ENCODE measurements around the gene NFKB1.

The NFKB1 gene

DNA sequence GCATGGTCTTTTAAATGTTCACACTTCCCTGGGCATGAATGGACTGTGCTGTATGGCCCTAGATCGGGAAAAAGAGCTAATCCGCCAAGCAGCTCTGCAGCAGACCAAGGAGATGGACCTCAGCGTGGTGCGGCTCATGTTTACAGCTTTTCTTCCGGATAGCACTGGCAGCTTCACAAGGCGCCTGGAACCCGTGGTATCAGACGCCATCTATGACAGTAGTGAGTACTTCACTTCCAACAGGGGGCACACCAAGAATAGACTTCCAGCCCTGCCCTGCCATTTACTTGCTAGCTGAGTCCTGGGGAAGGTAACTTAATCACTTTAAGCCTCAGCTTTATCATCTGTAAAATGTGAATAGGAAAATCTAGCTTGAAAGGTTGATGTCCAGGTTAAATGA is 77.7 kb downstream of the NFKB1 start:
- no peaks in the 10 kb centered on the region for H3K9me3 Mint-ChIP-seq
- no peaks in the 10 kb centered on the region for H3K27me3 Mint-ChIP-seq
- peaks cover 79% of the 10 kb centered on the region for H3K36me3 Mint-ChIP-seq (ENCODE audit: low read depth)
- H3K27ac Mint-ChIP-seq, result peak overlapping the region; percentile 29
- H3K4me3 Mint-ChIP-seq, result peak overlapping the region; percentile 6
- DNase-seq, result no peak
- peaks cover 65% of the 10 kb centered on the region for H3K4me1 Mint-ChIP-seq
- ATAC-seq, result peak; percentile 44

DNA sequence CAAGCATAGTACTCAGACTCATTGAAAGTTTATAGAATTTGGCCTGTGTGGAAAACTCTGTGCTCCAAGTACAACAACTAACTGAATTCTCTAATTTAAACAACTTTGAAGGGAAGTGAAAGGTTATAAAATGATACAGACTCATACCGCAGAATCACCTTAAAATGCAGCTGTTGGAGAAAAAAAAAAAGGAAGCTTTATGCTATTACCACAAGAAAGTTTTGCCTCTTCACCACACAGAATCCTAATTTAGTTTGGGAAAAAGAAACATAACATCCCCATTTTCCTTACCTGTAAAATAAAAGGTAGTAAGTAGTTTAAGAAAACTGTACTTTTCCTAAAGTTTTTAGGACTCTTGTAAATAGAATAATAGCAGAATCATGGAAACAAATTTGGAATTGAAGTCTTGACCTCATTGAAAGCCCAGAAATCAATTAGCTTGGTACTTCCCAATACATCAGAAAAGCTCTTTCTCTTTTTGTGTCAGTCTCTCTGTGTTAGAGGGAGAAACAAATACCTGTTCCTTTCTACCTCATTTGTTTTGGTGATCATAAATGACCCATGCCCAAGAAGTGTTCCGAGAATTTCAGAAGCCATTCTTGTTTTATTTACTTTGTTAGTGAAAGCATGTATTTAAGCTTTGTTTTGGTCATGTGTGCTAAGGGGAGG is 78.8 kb downstream of the NFKB1 start:
- DNase-seq (no peak), ATAC-seq (no peak)
- Mint-ChIP-seq H3K4me3 (peak overlapping the region; percentile 4), H3K9me3 (no peaks in the 10 kb centered on the region), H3K4me1 (peaks cover 65% of the 10 kb centered on the region), H3K36me3 (ENCODE audit: low read depth) (peaks cover 81% of the 10 kb centered on the region), H3K27me3 (no peaks in the 10 kb centered on the region), H3K27ac (peak overlapping the region; percentile 81)

DNA sequence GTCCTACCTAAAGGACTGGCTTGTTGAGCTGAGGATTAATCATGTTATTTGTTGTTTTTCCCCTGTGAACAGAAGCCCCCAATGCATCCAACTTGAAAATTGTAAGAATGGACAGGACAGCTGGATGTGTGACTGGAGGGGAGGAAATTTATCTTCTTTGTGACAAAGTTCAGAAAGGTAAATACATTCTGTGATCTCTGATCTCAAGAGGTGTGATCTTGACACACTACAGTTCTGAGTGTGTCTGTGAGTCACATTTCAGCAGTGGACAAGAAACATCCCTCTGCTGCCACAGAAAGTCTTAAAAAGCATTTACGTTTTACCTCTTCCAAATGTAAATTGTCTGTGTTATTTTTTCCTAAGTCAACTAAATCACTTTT is 79.3 kb downstream of the NFKB1 start:
- ATAC-seq (peak; percentile 83), DNase-seq (no peak)
- H3K36me3 Mint-ChIP-seq (ENCODE audit: low read depth), result peaks cover 81% of the 10 kb centered on the region
- H3K4me3 Mint-ChIP-seq, result no peak overlapping the region
- no peaks in the 10 kb centered on the region for H3K27me3 Mint-ChIP-seq
- H3K9me3 Mint-ChIP-seq, result no peaks in the 10 kb centered on the region
- H3K27ac Mint-ChIP-seq, result peak overlapping the region; percentile 81
- H3K4me1 Mint-ChIP-seq, result peaks cover 65% of the 10 kb centered on the region

DNA sequence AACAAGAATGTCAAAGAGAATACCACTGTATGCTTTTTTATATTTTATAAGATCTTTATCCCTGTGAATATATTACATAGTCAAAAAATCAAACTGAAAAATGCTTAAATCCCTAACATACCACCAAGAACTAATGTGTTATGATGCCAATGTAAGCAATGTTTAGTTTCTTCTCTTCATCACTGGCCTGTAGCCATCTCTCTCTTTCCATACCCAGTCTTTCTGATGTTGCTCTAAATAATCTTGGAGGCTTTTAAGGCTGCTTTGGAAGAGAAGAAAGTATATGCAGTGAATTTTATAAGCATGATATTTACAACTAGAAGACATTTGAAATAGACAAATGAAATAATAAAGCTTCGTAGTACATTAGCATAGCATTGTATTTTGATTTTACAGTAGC is 82.9 kb downstream of the NFKB1 start:
- Mint-ChIP-seq H3K4me1 (peaks cover 76% of the 10 kb centered on the region), H3K27ac (peak overlapping the region; percentile 68), H3K36me3 (ENCODE audit: low read depth) (peaks cover 84% of the 10 kb centered on the region), H3K9me3 (no peaks in the 10 kb centered on the region), H3K27me3 (no peaks in the 10 kb centered on the region), H3K4me3 (no peak overlapping the region)
- ATAC-seq (no peak), DNase-seq (no peak)

DNA sequence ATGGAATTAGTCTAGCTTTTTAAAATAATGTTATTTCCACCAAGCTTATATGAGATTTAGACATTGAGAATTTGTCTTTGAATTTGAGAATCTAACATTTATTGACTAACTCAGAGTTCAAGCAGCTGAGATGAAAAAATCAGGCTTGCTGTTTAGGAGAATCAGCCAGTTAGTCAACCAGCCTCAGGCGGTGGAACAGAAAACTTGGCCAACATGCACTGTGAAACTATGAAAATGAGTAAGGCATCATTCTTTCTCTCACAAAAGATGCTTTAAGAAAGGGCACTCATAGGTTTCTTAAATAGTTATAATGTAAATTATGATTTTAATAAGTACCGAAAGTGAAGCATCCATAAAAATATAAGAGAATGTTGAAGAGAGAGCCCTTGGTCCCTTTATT is 84.2 kb downstream of the NFKB1 start:
- DNase-seq (no peak), ATAC-seq (peak; percentile 34)
- peaks cover 77% of the 10 kb centered on the region for H3K4me1 Mint-ChIP-seq
- H3K9me3 Mint-ChIP-seq, result no peaks in the 10 kb centered on the region
- H3K36me3 Mint-ChIP-seq (ENCODE audit: low read depth), result peaks cover 86% of the 10 kb centered on the region
- H3K27ac Mint-ChIP-seq, result peak overlapping the region; percentile 84
- H3K4me3 Mint-ChIP-seq, result peak overlapping the region; percentile 28
- H3K27me3 Mint-ChIP-seq, result no peaks in the 10 kb centered on the region

DNA sequence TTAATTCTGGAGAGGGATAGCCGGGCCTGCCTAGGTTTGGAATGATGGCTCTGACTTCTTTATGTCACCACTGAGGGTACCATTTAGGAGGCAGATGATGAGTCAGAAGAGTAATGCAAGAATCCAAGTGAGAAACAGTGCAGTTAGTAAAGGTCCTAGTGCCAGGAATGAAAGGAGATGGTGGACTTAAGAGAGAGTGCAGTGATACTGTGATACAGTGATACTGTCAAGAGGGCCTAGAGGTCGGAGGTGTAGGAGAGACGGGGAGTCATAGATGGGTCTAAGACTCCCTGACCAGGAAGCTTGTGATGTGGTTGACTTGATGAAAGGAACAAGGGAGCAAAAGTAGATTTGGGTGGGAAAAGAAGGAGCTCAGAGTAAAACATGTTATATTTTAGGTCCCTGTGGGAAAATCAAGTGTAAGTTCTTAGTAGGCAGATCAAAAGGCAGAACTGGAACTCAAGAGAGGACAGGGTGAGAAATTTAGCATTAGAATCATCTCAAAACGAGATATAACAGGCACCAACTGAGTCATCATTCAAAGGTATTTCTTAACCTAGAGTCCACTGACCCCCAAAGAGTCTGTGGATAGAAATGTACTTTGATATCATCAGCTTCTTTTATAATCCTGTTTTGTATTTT is 85.0 kb downstream of the NFKB1 start:
- Mint-ChIP-seq H3K9me3 (no peaks in the 10 kb centered on the region), H3K4me3 (peak overlapping the region; percentile 28), H3K27ac (peak overlapping the region; percentile 84), H3K36me3 (ENCODE audit: low read depth) (peaks cover 91% of the 10 kb centered on the region), H3K4me1 (peaks cover 81% of the 10 kb centered on the region), H3K27me3 (no peaks in the 10 kb centered on the region)
- DNase-seq (no peak), ATAC-seq (peak; percentile 69)

DNA sequence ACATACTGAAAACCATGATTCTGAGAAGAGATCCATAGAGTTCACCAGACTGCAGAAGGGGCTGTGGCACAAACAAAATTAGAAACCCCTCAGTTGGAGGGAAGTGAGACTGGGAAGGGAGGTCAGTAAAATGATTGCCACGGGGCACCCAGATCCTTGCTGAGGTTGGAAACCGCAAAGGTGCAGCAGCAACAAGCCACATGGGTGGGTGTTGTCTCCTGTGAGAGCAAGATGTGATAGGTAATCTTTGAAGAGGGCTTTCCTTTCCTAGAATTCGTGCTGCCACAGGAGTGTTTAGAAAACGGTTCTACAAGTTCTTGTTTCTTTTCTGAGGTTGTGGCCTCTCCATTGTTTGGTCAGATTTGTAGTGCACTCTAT is 85.5 kb downstream of the NFKB1 start:
- peak; percentile 56 for ATAC-seq
- H3K36me3 Mint-ChIP-seq (ENCODE audit: low read depth), result peaks cover 92% of the 10 kb centered on the region

DNA sequence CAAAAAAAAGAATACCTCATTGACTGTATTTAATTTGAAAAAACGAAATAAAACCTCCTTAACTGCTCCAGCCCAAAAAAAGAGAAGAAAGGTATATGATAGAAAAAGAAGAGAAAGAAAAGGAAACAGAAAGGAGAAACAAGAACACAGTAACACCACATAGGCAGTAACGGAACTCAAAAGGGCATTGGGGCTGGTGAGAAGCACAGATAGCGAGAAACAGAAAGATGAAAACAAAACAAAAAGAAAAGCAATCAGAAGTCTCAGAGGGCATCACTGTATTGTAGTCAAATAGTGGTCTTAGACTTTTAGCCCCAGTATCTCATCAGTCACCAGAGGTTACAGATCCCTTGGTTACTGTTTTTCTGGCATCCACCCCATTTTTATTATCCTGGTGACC is 88.6 kb downstream of the NFKB1 start:
- no peaks in the 10 kb centered on the region for H3K9me3 Mint-ChIP-seq
- no peaks in the 10 kb centered on the region for H3K27me3 Mint-ChIP-seq
- ATAC-seq (no peak), DNase-seq (no peak)
- peaks cover 97% of the 10 kb centered on the region for H3K4me1 Mint-ChIP-seq
- peak overlapping the region; percentile 32 for H3K4me3 Mint-ChIP-seq
- peaks cover 91% of the 10 kb centered on the region for H3K36me3 Mint-ChIP-seq (ENCODE audit: low read depth)
- peak overlapping the region; percentile 81 for H3K27ac Mint-ChIP-seq

More for the DNA sequence above, 85.5 kb downstream of the NFKB1 start:
- Mint-ChIP-seq H3K4me3 (peak overlapping the region; percentile 7), H3K4me1 (peaks cover 85% of the 10 kb centered on the region), H3K9me3 (no peaks in the 10 kb centered on the region), H3K27me3 (no peaks in the 10 kb centered on the region), H3K27ac (peak overlapping the region; percentile 84)
- DNase-seq, result peak; percentile 25

DNA sequence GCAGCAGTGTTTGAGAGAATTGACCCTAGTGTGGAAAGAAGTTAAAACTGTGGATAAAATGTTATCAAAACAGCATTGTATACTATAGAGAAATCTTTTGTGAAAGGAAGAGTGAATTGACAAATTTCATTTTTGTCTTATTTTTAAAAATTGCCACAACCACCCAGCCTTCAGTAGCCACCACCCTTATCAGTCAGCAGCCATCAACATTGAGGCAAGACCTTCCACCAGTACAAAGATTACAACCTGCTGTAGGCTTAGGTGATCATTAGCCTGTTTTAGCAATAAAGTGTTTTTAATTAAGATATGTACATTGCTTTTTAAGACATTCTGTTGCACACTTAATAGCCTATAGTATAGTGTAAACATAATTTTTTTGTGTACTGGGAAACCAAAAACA is 91.1 kb downstream of the NFKB1 start:
- Mint-ChIP-seq H3K4me1 (peaks cover 94% of the 10 kb centered on the region), H3K4me3 (no peak overlapping the region), H3K9me3 (no peaks in the 10 kb centered on the region), H3K36me3 (ENCODE audit: low read depth) (peaks cover 91% of the 10 kb centered on the region), H3K27ac (peak overlapping the region; percentile 72), H3K27me3 (no peaks in the 10 kb centered on the region)
- DNase-seq (no peak), ATAC-seq (no peak)

DNA sequence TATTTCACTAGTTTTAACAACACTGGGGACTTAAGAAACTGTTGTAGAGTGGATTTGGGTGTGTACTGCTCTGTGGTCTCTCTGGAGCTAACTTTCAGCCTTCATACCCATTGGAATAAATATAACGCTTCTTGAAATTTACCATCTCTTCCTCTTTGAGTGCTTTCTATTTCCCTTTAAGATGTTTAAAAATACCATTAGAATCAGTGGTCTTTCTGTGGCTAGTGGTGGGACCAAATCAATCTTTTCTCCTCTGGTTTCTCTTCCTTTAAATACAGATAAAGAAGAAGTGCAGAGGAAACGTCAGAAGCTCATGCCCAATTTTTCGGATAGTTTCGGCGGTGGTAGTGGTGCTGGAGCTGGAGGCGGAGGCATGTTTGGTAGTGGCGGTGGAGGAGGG is 92.0 kb downstream of the NFKB1 start:
- no peak for ATAC-seq
- Mint-ChIP-seq H3K27me3 (no peaks in the 10 kb centered on the region), H3K9me3 (no peaks in the 10 kb centered on the region), H3K27ac (peak overlapping the region; percentile 72), H3K4me3 (no peak overlapping the region), H3K36me3 (ENCODE audit: low read depth) (peaks cover 91% of the 10 kb centered on the region), H3K4me1 (peaks cover 94% of the 10 kb centered on the region)
- no peak for DNase-seq

DNA sequence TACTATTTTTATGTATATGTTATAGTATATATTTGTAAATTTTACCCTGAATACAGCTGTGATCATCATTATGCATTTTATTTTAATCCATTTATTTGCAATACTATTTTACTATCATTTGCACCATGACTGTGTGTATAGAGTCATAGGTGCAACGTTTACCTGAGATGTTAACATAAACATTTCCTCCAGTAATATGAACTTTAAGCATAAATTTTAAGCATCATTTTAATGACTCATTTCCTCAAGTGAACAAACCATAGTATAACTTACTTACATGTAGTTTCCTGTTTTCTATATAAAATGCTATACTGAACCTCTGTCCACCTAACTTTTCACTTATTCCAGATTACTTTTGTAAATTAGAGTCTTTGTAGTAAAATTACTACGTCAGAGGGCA is 92.8 kb downstream of the NFKB1 start:
- H3K9me3 Mint-ChIP-seq, result no peaks in the 10 kb centered on the region
- peaks cover 95% of the 10 kb centered on the region for H3K4me1 Mint-ChIP-seq
- H3K27ac Mint-ChIP-seq, result peak overlapping the region; percentile 83
- ATAC-seq (no peak), DNase-seq (no peak)
- H3K36me3 Mint-ChIP-seq (ENCODE audit: low read depth), result peaks cover 91% of the 10 kb centered on the region
- no peaks in the 10 kb centered on the region for H3K27me3 Mint-ChIP-seq
- H3K4me3 Mint-ChIP-seq, result peak overlapping the region; percentile 7

DNA sequence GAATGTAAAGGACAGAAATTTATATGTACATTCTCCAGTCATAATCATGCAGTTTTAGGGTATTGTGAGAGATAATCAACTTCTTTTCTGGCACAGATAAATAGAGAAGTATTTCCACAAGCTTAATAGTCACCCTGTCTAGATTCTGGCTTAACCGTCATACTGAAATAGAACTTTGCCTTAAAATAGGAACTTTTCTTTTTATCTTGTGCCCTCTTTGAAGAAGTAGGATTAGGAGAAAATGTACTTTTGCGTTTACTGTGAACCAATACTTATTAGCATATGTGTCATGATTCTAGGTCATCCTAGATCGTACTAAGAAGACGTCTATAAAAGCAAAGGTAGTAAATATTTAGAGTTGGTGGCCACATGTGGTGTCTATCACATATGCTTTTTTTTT is 95.4 kb downstream of the NFKB1 start:
- peaks cover 90% of the 10 kb centered on the region for H3K36me3 Mint-ChIP-seq (ENCODE audit: low read depth)
- no peaks in the 10 kb centered on the region for H3K27me3 Mint-ChIP-seq
- ATAC-seq (no peak), DNase-seq (no peak)
- peak overlapping the region; percentile 63 for H3K27ac Mint-ChIP-seq
- peaks cover 91% of the 10 kb centered on the region for H3K4me1 Mint-ChIP-seq
- no peaks in the 10 kb centered on the region for H3K9me3 Mint-ChIP-seq
- H3K4me3 Mint-ChIP-seq, result no peak overlapping the region

DNA sequence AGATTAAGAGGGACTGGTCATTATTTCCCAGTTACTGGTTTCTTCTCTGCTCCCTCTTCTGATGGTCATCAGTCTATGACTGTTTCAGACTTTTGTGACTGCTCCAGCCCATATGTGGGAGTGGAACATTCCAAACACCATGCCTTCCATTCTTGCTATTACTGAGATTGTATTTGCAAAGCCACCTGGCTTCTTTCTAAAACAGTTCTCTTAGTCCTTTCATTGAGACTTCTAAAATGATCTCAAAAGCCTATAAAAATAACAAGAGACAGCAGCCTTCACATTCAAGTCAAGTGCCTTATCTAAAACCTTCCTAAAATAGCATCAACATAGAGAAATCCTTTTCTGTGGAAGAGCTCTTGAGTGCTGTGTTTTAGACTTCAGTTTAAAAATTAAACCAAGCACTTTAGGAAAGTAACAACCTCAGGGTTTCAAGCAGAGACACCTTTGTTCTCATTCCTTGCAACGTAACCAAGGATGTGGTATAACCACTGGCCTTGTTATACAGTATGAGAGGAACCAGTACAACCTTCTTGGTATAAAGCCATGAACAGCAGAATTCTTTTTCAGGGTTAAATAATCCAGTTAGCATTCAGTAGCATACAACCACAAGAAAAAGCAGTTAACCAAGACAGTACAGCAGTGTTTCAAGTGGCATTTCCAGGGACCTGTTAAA is 97.1 kb downstream of the NFKB1 start:
- Mint-ChIP-seq H3K36me3 (ENCODE audit: low read depth) (peaks cover 84% of the 10 kb centered on the region), H3K9me3 (no peaks in the 10 kb centered on the region), H3K27me3 (no peaks in the 10 kb centered on the region), H3K4me3 (peak overlapping the region; percentile 25), H3K27ac (peak overlapping the region; percentile 97), H3K4me1 (peaks cover 77% of the 10 kb centered on the region)
- DNase-seq, result no peak
- ATAC-seq, result peak; percentile 76

DNA sequence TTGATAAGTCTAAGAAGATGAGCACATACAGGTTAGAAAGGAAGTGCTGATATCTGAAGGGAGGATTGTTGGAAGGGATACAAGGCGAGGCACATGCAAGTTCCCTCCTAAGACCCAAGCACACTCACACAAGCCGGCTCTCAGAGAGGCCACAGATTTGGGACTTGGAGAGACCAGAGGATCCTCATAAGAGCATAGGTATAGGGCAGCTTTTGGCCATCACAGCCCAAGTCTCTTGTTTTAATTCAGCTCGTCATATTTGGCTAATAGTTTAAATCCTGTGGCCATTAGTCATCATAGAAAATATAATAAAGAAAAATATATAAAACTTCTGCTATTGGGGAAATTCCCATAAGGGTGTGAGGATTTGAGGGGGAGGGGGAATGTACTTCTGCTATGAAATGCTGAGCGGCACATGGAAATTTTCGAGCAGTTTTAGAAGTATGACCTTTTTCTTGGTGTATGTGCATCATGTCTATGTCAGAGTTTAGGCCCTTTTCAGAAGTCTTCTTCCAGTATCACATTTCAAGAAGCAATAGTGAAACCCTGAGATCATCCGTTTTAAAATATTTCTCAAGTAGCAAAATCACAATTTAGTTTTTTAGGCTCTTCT is 97.7 kb downstream of the NFKB1 start:
- H3K36me3 Mint-ChIP-seq (ENCODE audit: low read depth), result peaks cover 87% of the 10 kb centered on the region
- peaks cover 78% of the 10 kb centered on the region for H3K4me1 Mint-ChIP-seq
- no peak for DNase-seq
- ATAC-seq, result peak; percentile 72
- peak overlapping the region; percentile 97 for H3K27ac Mint-ChIP-seq
- H3K27me3 Mint-ChIP-seq, result no peaks in the 10 kb centered on the region
- H3K9me3 Mint-ChIP-seq, result no peaks in the 10 kb centered on the region
- H3K4me3 Mint-ChIP-seq, result peak overlapping the region; percentile 64

DNA sequence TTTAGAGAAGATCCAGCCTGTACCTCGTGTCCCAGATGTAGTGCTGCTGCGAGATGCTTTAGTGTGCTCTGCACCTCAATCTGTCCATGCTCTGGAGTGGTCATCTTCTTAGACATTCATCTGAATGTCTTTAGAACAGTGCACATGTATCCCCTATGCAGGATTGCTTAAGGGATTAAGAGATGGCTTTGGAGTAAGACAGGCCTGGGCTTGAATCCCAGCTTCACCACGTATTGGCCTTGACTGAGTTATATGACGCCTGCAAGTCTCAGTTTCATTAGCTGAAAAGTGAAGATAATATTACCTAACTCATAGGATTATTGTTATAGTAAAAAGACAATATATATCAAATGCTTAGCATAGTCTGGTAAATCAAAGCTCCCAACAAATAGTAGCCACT is 98.3 kb downstream of the NFKB1 start:
- peaks cover 75% of the 10 kb centered on the region for H3K4me1 Mint-ChIP-seq
- no peaks in the 10 kb centered on the region for H3K9me3 Mint-ChIP-seq
- no peak for DNase-seq
- peak; percentile 4 for ATAC-seq
- peak overlapping the region; percentile 64 for H3K4me3 Mint-ChIP-seq
- peaks cover 84% of the 10 kb centered on the region for H3K36me3 Mint-ChIP-seq (ENCODE audit: low read depth)
- H3K27ac Mint-ChIP-seq, result peak overlapping the region; percentile 97
- H3K27me3 Mint-ChIP-seq, result no peaks in the 10 kb centered on the region

Measured in activated naive CD8-positive, alpha-beta T cell treated with anti-CD3 and anti-CD28 coated beads, Interleukin-2, amount 50 U/mL, for 24 hours (primary cell).